NCI-H460 (cell line): ENCODE results near the gene ANKRD7. TPM values are rescaled to one million over a fixed set of nuclear protein-coding genes. Genes with fewer than 3 reads are reported as not detected.
"Not testable (repeated sequence)": the region's sequence is repeated elsewhere in the genome, so short reads cannot be mapped to it uniquely, and the experiment has no call there.

ENCODE experiments used
- DNase-seq: peaks from one replicate; pipeline ENCODE4 v3.0.0-alpha.2; 2016; ENCODE audit warnings: low read depth; ENCODE audit errors: extremely low read depth
- total RNA-seq: library from RNA; depleted of rRNA; stranded (reverse); fragments of >200 nt; shearing (Covaris generic); gene quantifications from 2 replicates; pipeline ENCODE4 v1.2.3, GENCODE V29; 2014; rRNA removed

ANKRD7 gene
- total RNA-seq, 1 experiment from 2014 or later = 0.64 TPM

DNA sequence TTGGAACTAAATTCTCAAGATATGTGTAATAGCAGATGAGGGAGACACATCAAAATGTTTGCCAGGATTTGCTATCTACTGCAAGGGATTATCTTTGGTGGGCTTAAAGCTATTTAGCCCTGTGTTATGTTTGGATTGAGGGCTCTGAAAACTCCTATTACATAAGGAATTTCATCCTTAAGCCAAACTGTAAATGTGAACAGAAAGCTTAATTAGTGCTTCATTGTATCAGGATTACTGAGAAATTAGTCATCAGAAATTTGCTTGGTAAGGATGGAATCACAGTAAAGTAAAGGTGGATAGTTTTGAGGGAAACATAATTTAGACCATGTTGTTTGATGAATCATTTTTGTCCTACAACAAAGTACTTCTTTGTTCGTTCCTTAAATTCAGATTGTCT is 8.3 kb downstream of the ANKRD7 start:
- no peak for DNase-seq

DNA sequence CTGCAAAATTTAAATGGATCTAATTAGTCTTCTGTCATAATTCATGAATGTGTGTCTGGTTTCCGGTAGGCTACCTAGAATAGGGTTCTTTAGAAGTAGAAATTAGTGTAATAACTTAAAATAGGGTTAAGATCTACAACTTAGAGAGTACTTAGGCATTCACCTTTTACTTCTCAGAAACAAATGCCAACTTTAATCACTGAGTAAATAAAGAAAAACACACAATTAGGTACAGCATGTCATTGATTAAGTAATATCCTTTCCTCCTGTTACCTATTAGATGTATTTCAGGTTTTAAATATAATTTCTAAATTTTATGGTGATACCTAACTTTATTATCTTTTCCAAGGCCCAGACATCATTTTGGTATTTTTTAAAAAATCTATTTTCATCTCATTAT is 9.3 kb downstream of the ANKRD7 start:
- no peak for DNase-seq

DNA sequence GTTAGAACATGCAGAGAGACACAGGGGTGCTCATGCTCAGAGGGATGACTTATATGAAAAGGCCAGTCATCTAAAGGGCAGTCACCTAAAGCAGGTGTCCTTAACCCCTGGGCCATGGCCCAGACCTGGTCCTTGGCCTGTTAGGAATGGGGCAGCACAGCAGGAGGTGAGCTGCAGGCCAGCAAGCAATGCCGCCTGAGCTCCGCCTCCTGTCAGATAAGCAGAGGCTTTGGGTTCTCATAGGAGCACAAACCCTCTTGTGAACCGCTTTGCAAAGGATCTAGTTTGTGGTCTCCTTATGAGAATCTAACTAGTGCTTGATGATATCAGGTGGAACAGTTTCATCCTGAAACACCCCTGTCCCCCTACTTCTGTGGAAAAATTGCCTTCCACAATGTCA is 14.5 kb downstream of the ANKRD7 start:
- DNase-seq = no peak

DNA sequence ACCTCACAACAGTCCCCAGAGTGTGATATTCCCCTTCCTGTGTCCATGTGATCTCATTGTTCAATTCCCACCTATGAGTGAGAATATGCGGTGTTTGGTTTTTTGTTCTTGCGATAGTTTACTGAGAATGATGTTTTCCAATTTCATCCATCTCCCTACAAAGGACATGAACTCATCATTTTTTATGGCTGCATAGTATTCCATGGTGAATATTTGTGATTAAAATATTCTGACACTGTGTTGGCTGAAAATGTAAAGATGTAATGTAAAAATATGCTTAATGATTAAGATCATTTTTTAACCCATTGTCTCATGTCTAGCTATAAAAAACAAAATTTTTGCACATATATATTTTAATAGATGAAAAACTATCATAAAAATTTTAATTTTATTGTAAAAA is 15.8 kb downstream of the ANKRD7 start:
- not testable (repeated sequence) for DNase-seq

DNA sequence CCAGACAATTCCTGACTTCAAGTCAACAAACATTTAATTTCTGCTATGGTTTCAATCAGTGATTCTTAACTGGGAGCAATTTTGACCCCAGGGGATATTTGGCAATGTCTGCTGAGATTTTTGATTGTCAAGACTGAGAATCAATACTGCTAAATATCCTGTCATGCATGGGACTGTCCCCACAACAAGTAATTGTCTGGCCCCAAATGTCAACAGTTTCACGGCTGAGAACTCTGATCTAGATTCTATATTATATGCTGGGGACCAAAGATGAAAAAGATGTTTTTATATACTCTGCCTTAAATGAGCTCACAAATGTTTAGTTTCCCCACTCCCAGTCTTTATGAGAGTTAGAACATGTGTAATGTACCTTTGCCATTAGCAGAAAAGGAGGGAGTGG is 19.2 kb downstream of the ANKRD7 start:
- DNase-seq = no peak

DNA sequence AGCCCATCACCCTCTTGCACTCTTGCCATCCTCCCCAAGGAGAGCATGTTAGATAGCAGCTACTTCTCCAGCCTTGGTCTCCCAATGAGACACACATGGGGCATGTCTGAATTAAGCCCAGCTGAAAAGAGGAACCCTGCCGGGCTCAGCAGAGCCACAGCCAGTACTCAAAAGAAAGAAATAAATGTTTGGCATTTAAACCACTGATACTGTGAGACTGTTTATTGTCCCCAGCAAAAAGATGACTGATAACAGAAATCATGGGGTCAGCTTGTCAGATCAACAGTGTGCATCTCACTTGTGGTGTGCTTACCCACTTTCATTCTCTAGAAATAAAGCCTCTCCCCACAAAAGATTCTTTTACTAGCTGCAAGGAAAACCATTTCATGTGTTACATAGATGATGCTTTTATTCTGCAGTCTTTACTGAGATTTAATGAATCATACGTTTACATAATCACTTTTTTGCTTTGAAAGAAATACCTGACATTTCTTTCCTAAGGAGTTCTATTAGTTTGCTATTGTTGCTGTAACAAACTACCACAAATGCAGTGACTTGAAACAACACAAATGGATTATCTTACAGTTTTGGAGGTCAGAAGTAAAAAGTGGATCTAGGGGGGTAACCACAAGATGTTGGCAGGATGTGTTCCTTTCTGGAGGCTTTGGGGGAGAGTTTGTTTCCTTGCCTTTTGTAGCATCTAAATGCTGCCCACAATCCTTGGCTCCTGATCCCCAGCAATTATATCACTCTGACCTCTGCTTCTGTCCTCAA is 20.9 kb downstream of the ANKRD7 start:
- no peak for DNase-seq

DNA sequence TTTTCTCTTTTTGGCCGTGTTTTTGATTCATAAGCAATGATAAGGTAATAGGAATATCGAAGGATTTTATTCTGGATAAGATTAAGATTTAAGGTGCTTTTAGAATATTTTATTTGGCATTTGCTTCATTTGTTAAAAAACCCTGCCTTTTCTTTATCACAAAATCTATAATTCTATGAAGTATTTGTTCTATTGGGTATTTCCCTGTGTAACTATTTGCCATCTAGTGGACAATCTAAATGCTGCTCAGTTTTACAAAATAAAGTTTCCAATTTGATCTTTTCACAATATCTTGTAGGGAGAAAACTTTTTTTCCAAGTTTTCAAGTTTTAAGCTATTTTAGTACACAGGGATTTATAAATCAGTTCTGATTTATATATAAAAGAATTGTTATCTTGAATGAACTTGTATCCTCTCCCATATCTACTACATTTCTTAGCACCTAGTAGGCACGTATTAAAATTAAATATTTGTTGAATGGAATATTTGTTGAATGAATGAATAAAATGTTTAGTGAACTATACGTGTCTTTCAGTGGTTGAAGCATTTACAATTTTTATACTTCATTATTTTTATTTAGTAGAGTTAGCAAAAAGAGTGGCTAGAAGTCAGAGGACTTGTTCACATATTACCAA is 26.5 kb downstream of the ANKRD7 start:
- no peak for DNase-seq

DNA sequence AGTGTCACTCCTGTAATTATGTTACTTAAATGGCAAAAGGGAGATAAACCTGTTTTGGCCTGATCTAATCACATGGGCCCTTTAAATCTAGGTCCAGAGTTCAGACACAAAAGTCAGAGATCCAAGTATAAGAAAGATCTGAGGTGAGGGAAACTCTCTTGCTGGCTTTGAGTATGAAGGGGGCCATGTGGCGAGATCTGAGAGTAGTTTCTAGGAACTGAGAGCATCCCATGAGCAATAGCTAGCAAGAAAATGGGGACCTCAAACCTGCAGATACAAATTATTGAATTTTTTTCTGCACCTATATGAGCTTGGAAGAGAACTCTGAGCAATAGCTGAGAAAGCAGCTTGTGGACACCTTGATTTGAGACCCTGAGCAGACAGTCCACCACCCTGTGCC is 27.6 kb downstream of the ANKRD7 start:
- no peak for DNase-seq

DNA sequence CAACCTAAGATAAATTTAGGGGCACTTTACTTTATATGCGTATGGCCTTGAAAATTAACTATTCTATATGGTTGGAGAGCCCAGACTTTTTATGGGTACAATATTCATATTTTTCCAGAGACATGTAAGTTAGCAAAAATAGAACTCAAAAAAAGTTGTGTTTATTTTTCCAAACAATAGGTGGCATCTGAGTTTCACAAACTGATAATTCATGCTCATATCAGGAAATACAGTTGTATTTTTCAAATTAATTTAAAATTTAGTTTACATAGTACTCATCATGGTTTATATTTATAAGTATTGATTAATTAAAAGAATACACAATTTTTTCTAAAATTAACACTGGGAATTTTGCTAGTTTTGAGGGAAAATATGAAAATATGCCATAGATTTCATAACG is 34.6 kb downstream of the ANKRD7 start:
- no peak for DNase-seq

DNA sequence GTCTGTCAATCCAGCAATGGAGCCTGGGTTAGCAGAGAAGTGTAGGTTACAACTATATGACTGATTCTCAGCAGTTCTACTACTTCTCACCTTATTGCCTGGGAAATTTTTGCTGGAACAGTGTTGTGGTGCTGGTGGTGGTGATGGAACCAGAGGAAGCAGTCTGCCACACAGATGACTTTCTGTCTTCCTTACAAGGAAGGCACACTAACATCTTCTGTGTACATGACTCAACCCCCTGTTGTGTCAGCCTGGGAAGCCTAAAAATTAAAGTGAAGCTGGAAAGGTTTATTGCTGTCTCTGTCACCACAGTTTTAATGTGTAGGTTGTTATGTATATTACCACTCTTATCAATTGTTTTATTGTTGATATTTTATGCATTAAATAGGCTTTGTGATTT is 40.3 kb downstream of the ANKRD7 start:
- DNase-seq = no peak

DNA sequence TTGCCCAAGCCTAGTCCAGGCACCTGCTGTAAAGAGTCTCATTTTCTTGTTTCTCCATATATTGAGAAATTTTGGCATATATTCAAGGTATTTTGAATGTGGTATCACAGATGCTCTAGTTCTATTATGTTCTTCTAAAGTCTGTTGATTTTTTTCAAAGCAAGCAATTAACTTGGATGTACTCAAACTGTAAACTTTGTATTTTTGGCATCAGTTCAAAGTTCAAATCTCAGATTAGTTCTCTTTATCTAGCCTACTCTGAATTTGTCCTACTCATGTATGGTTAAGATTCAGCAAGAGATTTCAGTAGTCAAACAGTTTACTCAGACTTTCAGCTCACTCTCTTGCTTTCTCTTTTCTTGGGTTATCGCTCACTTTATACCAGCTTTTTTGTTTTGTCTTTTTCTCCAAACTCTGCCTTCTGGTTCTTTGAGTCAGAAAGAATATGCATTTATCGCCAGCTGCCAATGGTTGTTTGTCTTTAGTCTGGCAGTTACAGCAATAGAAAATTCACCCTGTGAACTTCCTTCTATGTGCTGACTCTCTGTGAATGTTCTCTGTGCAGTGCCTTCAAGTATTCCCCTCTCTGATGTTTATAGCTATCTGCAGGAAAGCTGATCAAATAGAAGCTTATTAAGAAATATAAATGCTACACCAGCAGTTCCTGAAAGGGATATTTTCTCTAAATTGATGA is 56.0 kb downstream of the ANKRD7 start:
- no peak for DNase-seq

DNA sequence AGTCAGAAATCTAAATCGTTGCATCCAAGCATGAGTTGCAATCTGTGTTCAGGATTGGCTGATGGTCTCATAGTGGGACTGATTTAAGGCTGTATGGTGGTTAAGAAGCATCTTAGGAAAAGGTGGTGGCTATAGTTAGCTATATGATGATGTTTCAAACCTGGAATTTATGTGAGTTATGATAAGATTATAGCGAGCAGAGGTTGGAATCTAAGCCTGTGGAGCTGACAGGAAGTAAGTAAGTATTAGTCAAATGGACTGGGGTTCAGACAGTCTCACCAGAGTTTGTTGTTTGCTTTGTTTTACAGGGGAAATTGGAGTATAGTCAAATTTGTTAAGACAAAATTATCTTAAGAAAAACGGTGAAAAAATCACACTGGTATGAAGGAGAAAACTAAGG is 56.7 kb downstream of the ANKRD7 start:
- DNase-seq = no peak

DNA sequence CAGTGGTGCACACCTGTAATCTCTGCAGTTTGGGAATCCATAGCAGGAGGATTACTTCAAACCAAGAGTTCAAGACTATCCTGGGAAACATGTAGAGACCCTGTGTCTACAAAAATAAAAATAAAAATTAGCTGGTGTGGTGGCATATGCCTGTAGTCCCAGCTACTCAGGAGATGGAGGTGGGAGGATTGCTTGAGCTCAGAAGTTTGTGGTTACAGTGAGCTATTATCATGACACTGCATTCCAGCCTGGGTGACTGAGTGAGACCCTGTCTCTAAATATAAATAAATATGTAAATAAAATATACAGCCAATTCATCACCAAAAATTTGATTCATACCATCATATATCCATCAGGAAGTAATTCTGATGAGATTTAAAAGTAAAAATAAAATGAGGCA is 60.9 kb downstream of the ANKRD7 start:
- no peak for DNase-seq

DNA sequence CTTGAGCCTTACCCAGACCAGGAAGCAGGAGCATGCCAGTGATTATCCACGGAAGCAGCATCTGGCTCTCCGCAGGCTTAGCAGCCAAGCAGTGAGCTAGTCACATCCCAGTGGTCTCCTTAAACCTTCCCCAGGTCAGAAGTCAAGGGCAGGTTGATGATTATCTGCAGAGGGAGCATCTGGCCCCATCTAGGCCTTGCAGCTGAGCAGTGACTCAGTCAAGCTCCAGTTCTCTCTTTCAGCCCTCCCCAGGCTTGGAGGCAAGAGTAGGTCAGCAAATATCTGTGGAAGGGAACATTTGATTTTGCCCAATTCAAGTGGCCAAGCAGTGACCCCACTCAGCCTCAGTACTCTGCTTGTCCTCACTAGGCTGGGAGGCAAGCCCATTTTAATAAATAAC is 61.6 kb downstream of the ANKRD7 start:
- no peak for DNase-seq

DNA sequence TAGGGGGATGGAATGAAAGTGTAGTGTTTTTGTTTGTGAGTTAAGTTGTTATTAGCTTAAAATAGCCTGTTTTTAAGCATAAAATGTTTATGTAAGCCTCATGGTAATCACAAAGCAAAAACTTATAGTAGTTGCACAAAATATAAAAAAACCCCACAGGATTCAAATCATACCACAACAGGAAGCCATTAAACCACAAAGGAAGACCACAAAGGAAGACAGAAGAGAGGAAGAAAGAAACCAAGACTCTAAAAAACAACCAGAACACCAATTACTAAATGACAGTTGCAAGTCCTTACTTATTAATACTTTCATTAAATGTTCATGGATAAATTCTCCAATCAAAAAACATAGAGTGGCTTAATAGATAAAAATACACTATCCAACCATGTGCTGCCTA is 63.6 kb downstream of the ANKRD7 start:
- DNase-seq = no peak

DNA sequence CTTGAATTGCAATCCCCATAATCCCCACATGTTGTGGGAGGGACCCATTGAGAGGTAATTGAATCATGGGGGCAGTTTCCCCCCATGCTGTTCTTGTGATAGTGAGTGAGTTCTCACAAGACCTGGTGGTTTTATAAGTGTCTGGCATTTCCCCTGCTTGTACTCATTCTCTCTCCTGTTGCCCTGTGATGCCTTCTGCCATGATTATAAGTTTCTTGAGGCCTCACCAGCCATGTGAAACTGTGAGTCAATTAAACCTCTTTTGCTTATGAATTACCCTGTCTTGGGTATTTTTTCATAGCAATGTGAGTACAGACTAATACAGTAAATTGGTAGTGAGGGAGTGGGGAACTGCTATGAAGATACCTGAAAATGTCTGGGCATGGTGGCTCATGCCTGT is 65.0 kb downstream of the ANKRD7 start:
- DNase-seq = no peak

Other genes with a start within 250 kb of the ANKRD7 start
- gene LSM8, start 40.5 kb upstream of the ANKRD7 start, total RNA-seq = 144 and 167 TPM in 2 replicates